ENCODE data around the gene PRKAR2B.

DNA sequence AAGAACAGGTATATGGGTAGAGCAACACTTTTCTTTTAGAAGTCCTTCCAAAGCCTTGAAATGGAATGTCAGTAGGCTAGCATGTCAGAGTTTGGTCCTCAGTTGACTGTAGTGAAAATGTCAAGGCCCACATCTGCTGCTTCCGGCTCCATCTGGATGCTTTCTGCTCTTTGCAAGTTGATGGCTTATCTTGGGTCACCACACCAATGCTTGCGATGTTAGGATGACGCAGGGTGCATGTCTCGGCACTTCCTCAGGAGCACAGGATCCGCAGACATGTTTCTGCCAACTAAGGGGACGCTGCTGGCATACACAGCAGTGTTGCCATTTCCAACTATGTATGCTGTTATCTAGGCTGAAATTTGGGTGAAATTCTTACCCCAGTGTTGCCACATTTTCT is 110.3 kb downstream of the PRKAR2B start:
- no peak for TF ChIP-seq GATA2 (IDR thresholded peaks at IDR 0.05; ENCODE audit: low read depth, low read length)
- no peak for TF ChIP-seq GATA3 (IDR thresholded peaks at IDR 0.05; ENCODE audit: low read depth, low read length)

Measured in SH-SY5Y (cell line).